NT2/D1 (cell line): ENCODE results near the gene IRAK2.
"Not testable (repeated sequence)": the region's sequence is repeated elsewhere in the genome, so short reads cannot be mapped to it uniquely, and the experiment has no call there.

Experiments used
- DNase-seq: peaks from one replicate; pipeline ENCODE4 v3.0.0-alpha.2; 2011; ENCODE audit warnings: low read depth, low spot score
- H3K27me3 ChIP-seq: 2 replicates; pipeline ENCODE4 v1.6.0; 2011; ENCODE audit warnings: mild to moderate bottlenecking; ENCODE audit not compliant: insufficient read length, insufficient read depth
- H3K36me3 ChIP-seq: 2 replicates; pipeline ENCODE4 v1.6.1; 2011; ENCODE audit warnings: mild to moderate bottlenecking, low read length, mixed read lengths; ENCODE audit not compliant: insufficient read depth, insufficient read length
- H3K4me1 ChIP-seq: 2 replicates; pipeline ENCODE4 v1.5.1; 2011; ENCODE audit not compliant: insufficient read depth, insufficient read length
- H3K4me3 ChIP-seq: 2 replicates; pipeline ENCODE4 v1.5.1; 2011; ENCODE audit warnings: low read depth; ENCODE audit not compliant: insufficient read length
- H3K9ac ChIP-seq: 2 replicates; pipeline ENCODE4 v1.6.0; 2011; ENCODE audit warnings: low read depth; ENCODE audit not compliant: insufficient read length
- H3K9me3 ChIP-seq: 2 replicates; pipeline ENCODE4 v1.5.1; 2011; ENCODE audit warnings: mild to moderate bottlenecking, low read length; ENCODE audit not compliant: insufficient read depth
- SUZ12 ChIP-seq: IDR thresholded peaks from 2 replicates; pipeline ENCODE4 v1.6.1; 2011; ENCODE audit not compliant: insufficient read length, insufficient read depth; ENCODE audit errors: extremely low read depth
- YY1 ChIP-seq: IDR thresholded peaks from 2 replicates; pipeline ENCODE4 v1.6.1; 2011; ENCODE audit not compliant: insufficient read length, insufficient read depth
- ZNF274 ChIP-seq: IDR thresholded peaks from 2 replicates; pipeline ENCODE4 v1.6.1; 2011; ENCODE audit warnings: mild to moderate bottlenecking, low read depth, low read length

IRAK2 gene

GRCh38 chr3:10162185-10162584 is 2.5 kb upstream of the IRAK2 start:
- no peak overlapping the region for H3K9ac ChIP-seq
- H3K9me3 ChIP-seq = no peaks in the 10 kb centered on the region
- no peak for DNase-seq
- H3K36me3 ChIP-seq = no peaks in the 10 kb centered on the region
- no peak overlapping the region for H3K4me3 ChIP-seq
- peaks cover 5% of the 10 kb centered on the region for H3K27me3 ChIP-seq
- no peak for TF ChIP-seq SUZ12
- no peak for TF ChIP-seq YY1
- no peak for TF ChIP-seq ZNF274
- H3K4me1 ChIP-seq = no peaks in the 10 kb centered on the region

GRCh38 chr3:10164201-10164545 is 546 bp upstream of the IRAK2 start:
- not testable (repeated sequence) for H3K4me1 ChIP-seq, DNase-seq, H3K27me3 ChIP-seq, H3K4me3 ChIP-seq, H3K9ac ChIP-seq, H3K36me3 ChIP-seq
- peaks cover 17% of the 10 kb centered on the region for H3K9me3 ChIP-seq

GRCh38 chr3:10166213-10166604 is 1.5 kb downstream of the IRAK2 start:
- H3K27me3 ChIP-seq = peaks cover 5% of the 10 kb centered on the region
- H3K4me1 ChIP-seq = no peaks in the 10 kb centered on the region
- no peak overlapping the region for H3K9ac ChIP-seq
- H3K9me3 ChIP-seq = peaks cover 33% of the 10 kb centered on the region
- H3K36me3 ChIP-seq = no peaks in the 10 kb centered on the region
- H3K4me3 ChIP-seq = no peak overlapping the region
- TF ChIP-seq YY1 (no peak), SUZ12 (no peak), ZNF274 (no peak)
- no peak for DNase-seq

- H3K9ac ChIP-seq = no peak overlapping the region
- H3K9me3 ChIP-seq = peaks cover 33% of the 10 kb centered on the region
- H3K4me1 ChIP-seq = no peaks in the 10 kb centered on the region
- H3K4me3 ChIP-seq = no peak overlapping the region
- peak; percentile 25 for DNase-seq
- H3K36me3 ChIP-seq = no peaks in the 10 kb centered on the region
- TF ChIP-seq YY1 (no peak), SUZ12 (no peak), ZNF274 (no peak)
- peaks cover 5% of the 10 kb centered on the region for H3K27me3 ChIP-seq
These were observed 4.3 kb downstream of the IRAK2 start for GRCh38 chr3:10169000-10169496.

- H3K27me3 ChIP-seq = no peaks in the 10 kb centered on the region
- H3K9ac ChIP-seq = peak overlapping the region; percentile 17
- no peaks in the 10 kb centered on the region for H3K36me3 ChIP-seq
- peaks cover 33% of the 10 kb centered on the region for H3K9me3 ChIP-seq
- TF ChIP-seq SUZ12 (no peak), YY1 (no peak), ZNF274 (no peak)
- no peak for DNase-seq
- no peak overlapping the region for H3K4me3 ChIP-seq
- H3K4me1 ChIP-seq = no peaks in the 10 kb centered on the region
These were observed 6.3 kb downstream of the IRAK2 start for GRCh38 chr3:10170915-10171478.

- Histone ChIP-seq H3K9me3 (peaks cover 25% of the 10 kb centered on the region), H3K36me3 (no peaks in the 10 kb centered on the region), H3K27me3 (no peaks in the 10 kb centered on the region), H3K9ac (no peak overlapping the region), H3K4me1 (no peaks in the 10 kb centered on the region), H3K4me3 (no peak overlapping the region)
- TF ChIP-seq SUZ12 (no peak), YY1 (no peak), ZNF274 (no peak)
- DNase-seq = no peak
These were observed 8.6 kb downstream of the IRAK2 start for GRCh38 chr3:10173095-10173925.

GRCh38 chr3:10173926-10174435 is 9.3 kb downstream of the IRAK2 start:
- Histone ChIP-seq H3K9ac (no peak overlapping the region), H3K36me3 (no peaks in the 10 kb centered on the region), H3K4me1 (no peaks in the 10 kb centered on the region), H3K9me3 (peaks cover 18% of the 10 kb centered on the region), H3K27me3 (no peaks in the 10 kb centered on the region), H3K4me3 (no peak overlapping the region)
- no peak for DNase-seq
- TF ChIP-seq ZNF274 (no peak), YY1 (no peak), SUZ12 (no peak)

- H3K27me3 ChIP-seq, H3K9me3 ChIP-seq, DNase-seq, H3K4me1 ChIP-seq, H3K36me3 ChIP-seq, H3K4me3 ChIP-seq, H3K9ac ChIP-seq: not testable (repeated sequence)
These were observed 10.6 kb downstream of the IRAK2 start for GRCh38 chr3:10175334-10175733.

GRCh38 chr3:10176150-10176549 is 11.4 kb downstream of the IRAK2 start:
- H3K9me3 ChIP-seq, H3K27me3 ChIP-seq, H3K4me3 ChIP-seq, H3K9ac ChIP-seq, H3K4me1 ChIP-seq, H3K36me3 ChIP-seq, DNase-seq: not testable (repeated sequence)
